Activated CD8-positive, alpha-beta memory T cell treated with anti-CD3 and anti-CD28 coated beads for 24 hours (primary cell): Measurements from ENCODE around the gene SCYGR7.

Experiments
- DNase-seq: peaks from one replicate; pipeline ENCODE4 v3.0.0-alpha.2; 2020

Gene SCYGR7

DNA sequence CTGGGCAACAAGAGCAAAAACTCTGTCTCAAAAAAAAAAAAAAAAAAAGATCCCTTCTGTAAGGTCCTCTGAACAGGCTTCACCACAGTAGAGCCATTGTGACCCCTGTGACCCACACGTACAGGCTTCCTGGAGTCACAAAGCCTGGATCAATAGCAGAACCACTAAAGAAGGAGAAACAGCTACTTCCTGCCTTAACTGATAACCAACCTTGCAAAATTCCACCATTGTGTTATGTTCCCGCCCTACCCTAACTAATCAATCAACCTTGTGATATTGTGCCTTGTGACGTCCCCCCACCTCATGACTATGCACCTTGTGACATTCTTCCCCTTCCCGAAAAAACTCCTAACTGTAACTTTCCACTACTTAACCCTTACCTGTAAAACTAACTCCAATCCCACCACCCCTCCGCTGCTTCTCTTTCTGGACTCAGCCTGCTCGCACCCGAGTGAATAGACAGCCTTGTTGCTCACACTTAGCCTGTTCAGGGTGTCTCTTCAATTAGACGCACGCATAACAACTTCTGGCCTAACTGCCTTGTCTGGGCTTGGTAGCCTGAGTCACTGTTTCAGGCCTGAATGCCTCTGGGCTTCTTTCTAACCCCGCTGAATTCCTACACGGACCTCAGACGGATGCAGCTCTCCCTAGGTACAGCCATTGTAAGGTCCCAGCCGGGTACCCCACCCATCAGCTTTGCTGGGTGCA is 31.4 kb downstream of the SCYGR7 start:
- DNase-seq: no peak

DNA sequence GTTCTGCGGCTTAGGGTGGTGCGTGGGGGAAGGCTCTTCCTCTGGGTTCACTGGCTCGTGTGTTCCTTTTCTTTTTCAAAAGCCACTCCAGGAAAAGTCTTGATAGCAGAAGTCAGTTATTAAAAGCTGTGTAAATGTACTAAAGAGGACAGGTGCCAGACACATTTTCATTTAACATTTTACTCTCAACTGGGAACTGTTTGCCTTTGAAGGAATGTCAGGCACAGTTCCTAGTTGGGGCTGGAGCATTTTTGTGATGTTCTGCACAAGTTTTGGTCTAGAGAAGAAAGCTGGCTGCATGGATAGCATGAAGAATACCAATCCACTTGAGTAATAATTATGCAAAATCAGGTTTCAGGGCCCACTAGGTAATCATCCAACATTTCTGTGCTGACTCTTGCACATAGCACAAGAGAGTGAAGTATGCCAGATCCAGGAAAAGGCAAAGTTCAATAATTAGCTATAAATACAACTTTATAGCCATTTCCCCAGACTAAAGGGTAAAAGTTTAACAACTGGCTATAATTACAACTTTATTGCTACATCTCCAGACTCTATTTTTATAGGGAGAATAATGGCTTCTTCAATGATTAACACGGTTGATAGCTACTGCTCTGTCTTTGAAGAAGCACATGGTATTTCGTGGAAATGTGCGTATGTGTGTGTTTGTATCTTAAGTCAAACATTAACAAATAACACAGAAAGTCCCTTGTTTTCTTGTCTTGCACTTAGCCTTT is 33.8 kb downstream of the SCYGR7 start:
- DNase-seq: no peak

DNA sequence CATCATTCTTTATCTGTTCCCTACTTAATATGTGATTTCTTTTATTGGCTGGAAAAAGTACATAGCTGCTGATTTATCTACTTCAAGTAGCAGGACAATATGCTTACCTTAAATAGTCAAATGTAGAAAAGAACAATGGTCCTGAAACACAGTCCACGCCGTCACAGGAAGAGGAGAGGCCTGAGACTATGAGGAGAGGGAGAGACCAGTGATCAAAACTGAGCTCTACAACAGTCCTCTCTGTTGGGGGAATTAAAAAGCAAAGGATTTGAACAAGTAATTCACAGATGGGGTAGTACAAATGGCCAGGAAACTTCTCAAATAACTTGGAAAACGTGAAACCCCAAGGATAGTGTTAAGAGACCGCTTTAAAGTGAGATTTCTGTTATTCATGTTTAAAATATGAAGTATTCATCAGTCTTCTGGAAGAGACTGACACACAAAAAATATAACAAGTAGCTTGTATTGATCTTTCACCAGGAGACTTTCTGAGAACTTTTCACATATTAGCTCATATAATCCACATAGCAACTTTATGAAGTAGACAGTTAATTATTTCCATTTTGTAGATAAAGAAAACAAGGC is 37.7 kb downstream of the SCYGR7 start:
- no peak for DNase-seq

DNA sequence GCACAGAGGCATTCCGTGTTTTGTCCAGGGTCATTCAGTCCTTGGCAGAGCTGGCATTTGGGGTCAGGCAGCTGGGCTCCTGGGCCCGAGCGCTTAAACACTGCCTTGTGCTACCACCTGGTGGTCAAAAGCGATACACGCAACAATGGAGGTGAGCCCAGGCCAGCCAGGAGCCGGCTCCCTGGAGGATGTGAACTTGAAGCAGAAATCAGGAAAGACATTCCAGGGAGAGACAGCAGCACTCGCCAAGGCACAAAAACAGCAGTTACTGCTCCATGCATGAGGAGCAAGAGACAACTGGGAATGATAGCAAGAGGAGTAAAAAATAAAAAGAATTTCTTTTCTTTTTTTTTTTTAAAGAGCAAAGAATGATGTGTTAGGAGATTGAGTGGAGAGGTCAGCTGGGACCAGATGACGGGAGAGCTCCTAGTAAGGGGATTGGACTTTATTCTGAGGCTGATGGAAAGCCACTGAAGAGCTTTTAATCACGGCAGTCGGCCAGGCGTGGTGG is 38.3 kb downstream of the SCYGR7 start:
- DNase-seq: peak; percentile 83

DNA sequence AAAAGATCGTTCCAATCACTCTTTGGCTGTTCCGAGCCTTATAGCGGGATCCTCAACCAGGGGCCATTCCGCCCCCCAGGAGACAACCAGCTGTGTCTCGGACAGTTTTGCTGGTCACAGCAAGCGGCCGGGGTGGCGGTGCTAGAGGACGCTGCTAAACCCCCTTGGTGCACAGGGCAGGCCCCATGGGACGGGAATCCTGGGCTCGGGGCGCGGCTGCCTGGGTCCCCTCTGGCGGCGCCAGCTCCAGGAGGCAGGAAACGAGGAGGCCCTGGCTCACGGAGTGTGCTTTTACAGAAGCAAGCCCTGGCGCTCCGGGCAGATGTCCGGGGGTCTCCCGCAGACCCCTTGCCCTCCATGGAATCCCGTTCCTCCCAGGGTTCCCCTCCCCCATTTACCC is 39.7 kb downstream of the SCYGR7 start:
- no peak for DNase-seq

DNA sequence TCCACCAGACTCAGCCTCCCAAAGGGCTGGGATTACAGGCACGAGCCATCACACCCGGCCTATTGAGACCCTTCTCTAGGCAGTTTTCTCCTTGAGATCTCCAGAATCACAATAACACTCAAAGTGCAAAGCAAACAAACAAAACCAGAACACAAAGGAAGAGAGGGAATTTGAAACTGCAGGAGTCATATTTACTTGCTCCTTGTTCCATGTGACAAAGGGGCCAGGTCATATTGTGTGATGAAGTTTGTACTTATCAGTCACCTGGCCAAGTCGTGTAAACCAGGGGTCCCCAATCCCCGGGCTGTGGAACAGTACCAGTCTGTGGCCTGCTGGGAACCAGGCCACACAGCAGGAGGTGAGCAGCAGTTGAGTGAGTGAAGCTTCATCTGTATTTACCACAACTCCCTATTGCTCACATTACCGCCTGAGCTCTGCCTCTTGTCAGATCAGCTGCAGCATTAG is 44.1 kb downstream of the SCYGR7 start:
- no peak for DNase-seq

DNA sequence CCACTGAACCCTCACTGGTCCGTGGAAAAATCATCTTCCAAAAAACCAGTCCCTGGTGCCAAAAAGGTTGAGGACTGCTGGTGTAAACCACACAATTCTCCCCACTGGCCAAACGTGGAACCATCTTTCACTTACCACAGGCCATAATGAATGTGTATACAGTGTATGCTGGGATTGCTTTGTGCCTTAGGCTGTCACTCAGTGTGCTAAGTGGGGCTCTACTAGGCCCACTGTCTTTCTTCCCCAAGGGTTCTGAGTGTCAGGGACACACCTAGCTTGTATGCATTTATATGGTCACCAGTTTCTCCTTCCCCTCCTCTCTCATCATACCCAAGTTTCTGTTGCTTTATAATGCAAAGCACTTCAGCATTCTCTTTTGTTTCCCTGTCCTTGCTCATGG is 44.8 kb downstream of the SCYGR7 start:
- no peak for DNase-seq

DNA sequence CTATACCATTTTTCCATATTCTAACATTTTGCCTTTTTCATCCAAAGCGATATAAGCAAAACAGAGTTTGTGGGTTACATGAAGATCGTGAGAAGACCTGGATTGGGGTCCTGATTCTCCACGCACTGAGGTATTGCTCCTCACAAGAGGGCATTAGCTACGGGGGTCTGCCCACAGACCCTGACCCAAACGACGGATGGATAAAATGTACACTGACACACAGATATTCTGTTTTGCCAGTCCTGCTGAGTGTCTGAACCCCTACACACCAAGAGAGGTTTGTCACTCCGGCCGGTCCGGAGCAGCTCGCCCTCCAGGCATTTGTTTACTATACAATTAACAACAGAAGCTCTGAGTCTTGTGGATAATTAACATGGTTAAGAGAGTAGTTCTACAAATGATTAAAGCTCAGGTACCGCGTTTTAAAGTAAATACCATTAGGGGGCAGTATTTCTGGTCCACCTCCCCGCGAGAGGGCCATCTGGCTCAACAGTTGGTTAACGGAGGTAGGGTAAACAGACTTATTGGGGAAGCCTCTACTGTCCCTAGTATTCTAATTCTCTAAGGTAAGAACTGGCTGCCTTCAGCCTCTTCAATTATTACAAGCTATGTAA is 46.0 kb downstream of the SCYGR7 start:
- DNase-seq: no peak

DNA sequence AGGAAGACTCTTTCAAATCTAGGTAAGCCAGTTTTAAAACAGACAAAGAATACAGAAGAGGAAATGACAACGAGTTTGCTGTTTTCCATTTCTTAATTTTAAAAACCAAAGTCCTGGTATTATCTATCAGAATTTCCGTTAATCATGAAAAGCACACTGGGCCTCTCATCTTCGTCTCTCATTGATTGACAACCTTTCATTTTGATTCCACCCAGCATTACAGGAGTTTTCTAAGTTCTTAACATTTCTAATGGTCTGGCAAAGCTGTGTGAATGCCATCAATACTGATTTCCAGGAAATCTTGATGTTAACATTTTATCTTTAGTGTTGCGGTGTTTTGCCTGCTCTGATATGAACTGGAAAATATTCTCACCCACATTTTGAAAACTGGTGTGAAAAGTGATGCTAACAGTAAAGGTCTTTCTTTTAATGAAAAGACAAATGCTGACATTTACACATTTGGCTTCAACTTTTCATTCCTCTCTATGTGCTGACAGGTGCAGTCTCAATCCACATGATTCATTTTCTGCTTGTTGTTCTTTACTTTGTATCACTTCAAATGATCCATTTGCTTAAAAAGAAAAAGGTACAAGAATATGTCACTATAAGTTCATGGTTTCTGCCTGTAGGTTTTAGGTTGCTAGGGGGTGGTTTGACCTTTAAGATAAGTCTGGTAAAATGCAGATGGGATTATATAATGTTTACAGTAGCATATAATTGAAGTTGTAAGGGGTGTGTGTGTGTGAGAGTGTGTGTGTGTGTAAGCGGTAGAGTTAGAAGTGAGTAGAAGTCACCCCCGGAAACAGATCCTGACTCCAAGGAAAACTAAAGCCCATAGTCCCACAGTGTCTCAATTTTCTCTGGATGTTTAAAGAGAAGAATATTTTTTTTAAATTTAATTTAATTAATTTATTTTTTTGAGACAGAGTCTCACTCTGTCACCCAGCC is 47.0 kb downstream of the SCYGR7 start:
- DNase-seq: no peak
